ENCODE measurements around the gene HSDL1. TPM values are rescaled to one million over a fixed set of nuclear protein-coding genes. Genes with fewer than 3 reads are reported as not detected.

HSDL1 gene
- total and polyA plus RNA-seq, 2 of the 4 experiments (the other 2 are of a cell fraction), result 11.6 to 18.3 TPM

DNA sequence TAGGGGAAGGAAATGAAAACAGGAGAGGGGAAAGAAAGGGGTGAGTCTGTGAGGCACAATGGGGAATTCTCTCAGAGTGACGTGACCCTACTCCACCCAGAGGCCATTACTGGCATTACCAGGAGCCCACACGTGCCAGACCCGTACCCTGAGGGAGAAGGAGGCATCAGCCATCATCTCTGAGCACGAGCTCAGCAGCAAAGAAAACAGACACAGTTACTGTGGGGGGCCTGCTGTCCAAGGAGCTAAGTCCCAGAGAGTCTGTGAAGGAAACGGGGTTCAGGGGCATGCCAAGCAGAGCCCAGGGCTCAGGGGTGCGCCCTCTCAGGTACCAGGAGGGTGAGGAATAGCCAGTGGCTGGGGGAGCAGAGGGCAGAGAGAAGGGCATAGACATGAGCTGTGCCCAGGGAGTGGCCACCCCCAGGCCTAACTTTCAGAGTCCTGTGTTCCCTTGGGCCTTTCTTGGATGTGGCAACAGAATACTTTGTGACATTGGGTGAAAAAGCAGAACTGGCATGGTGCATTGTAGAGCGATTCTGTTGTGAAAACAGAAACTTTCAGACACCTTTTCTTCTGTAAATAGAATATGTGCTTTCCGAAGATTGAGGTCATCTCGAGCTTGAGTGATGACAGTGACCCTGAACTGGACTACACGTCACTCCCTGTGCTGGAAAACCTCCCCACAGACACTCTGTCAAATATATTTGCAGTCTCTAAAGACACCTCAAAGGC is 30.5 kb upstream of the HSDL1 start (continued):
- TF ChIP-seq SMC3 (IDR thresholded peaks at IDR 0.05; ENCODE audit: low read depth, low read length) (peak; percentile 48), FOS (IDR thresholded peaks at IDR 0.05; ENCODE audit: low read depth, low read length) (no peak), RFX5 (IDR thresholded peaks at IDR 0.05; ENCODE audit: low read depth, low read length) (no peak)

- Histone ChIP-seq H4K5ac (ENCODE audit: low read depth, low read length) (no peak overlapping the region), H3K27me3 (ENCODE audit: control insufficient read depth, insufficient read depth, low read length) (peaks cover 8% of the 10 kb centered on the region; the same call in 1 of the 2 replicates), H4K8ac (ENCODE audit: low read depth in 2 of 2, low read length in 2 of 2) (no peak overlapping the region), H3K18ac (ENCODE audit: low read depth, low read length) (no peak overlapping the region), H2BK5ac (ENCODE audit: low read depth, low read length, poor library complexity, severe bottlenecking) (no peak overlapping the region), H3K4me3 (ENCODE audit: insufficient read depth, low read depth, low read length) (no peak overlapping the region), H3K9ac (ENCODE audit: low read depth, low read length) (no peak overlapping the region), H2BK15ac (ENCODE audit: low read depth, low read length) (no peak overlapping the region), H2AK9ac (replicated peaks; ENCODE audit: low read depth, low read length, poor library complexity) (no peak overlapping the region), H3K9me3 (ENCODE audit: control insufficient read depth, insufficient read depth, low read length) (no peaks in the 10 kb centered on the region), H3K27ac (ENCODE audit: insufficient read depth, low read length) (no peak overlapping the region), H3K23ac (ENCODE audit: low read depth, low read length) (no peak overlapping the region), H3K4me1 (ENCODE audit: control insufficient read depth, insufficient read depth, low read length) (peaks cover 15% of the 10 kb centered on the region), H2BK20ac (ENCODE audit: low read depth, low read length) (no peak overlapping the region), H3K14ac (replicated peaks; ENCODE audit: low read depth, low read length) (no peak overlapping the region), H4K20me1 (ENCODE audit: insufficient read depth, low read length) (peaks cover 16% of the 10 kb centered on the region), H2AFZ (replicated peaks; ENCODE audit: low read length, poor library complexity) (no peak overlapping the region), H4K91ac (ENCODE audit: insufficient read depth, low read depth, low read length) (no peak overlapping the region), H3K4me2 (ENCODE audit: low read depth, low read length) (no peak overlapping the region), H3K56ac (ENCODE audit: extremely low read depth, insufficient read depth, low read length) (no peak overlapping the region), H3K4ac (ENCODE audit: low read depth, low read length) (no peak overlapping the region), H3K9me1 (ENCODE audit: insufficient read depth, low read length) (peaks cover 12% of the 10 kb centered on the region; the same call in 1 of the 2 replicates), H3K79me1 (ENCODE audit: low read depth in 1 of 2, low read length in 2 of 2) (peaks cover 0 to 12% of the 10 kb centered on the region in 2 experiments; a peak in 2 of 4 replicates), H2BK120ac (ENCODE audit: low read depth, low read length) (no peak overlapping the region), H2AK5ac (ENCODE audit: low read depth, low read length) (0 out of 2 replicates have a peak overlapping the region, but pooled peaks have one; percentile 9), H3K36me3 (ENCODE audit: control insufficient read depth, insufficient read depth, low read length) (peaks cover 9% of the 10 kb centered on the region)
- dilution Hi-C loops (cut with HindIII; ENCODE audit: low sequenced_read_pairs, unreplicated experiment), result no loop called here
- ATAC-seq (ENCODE audit: low read depth), result no peak
- POLR2A ChIA-PET (ENCODE audit: unreplicated experiment), result no interaction called here
- in situ Hi-C loops (cut with MboI; ENCODE audit: low sequenced_read_pairs), result loop anchor here (10.0 kb wide), 1 partner anchor 210 kb away; the partner anchor contains the start of gene NECAB2
- intact Hi-C loops (cut with micrococcal nuclease), result no loop called here
- no TSS peak for BruUV-seq (replicated peaks)
- DNase-seq, result no peak
- CTCF ChIA-PET, result interaction anchor here (1.3 to 3.5 kb wide), 3 partner anchors 13 to 83 kb away, joined by 5 to 24 read pairs (median 14); partner anchors contain the start of gene TAF1C
- 90% methylated on average over 4 of the region's 11 CpGs; no CpG with 5 or more reads in 1 of the 2 experiments for WGBS, 2 experiments (ENCODE audit: extremely low coverage in 2 of 2, insufficient read length in 1 of 2)
- TF ChIP-seq, protein P1, sequence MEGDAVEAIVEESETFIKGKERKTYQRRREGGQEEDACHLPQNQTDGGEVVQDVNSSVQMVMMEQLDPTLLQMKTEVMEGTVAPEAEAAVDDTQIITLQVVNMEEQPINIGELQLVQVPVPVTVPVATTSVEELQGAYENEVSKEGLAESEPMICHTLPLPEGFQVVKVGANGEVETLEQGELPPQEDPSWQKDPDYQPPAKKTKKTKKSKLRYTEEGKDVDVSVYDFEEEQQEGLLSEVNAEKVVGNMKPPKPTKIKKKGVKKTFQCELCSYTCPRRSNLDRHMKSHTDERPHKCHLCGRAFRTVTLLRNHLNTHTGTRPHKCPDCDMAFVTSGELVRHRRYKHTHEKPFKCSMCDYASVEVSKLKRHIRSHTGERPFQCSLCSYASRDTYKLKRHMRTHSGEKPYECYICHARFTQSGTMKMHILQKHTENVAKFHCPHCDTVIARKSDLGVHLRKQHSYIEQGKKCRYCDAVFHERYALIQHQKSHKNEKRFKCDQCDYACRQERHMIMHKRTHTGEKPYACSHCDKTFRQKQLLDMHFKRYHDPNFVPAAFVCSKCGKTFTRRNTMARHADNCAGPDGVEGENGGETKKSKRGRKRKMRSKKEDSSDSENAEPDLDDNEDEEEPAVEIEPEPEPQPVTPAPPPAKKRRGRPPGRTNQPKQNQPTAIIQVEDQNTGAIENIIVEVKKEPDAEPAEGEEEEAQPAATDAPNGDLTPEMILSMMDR (conservative IDR thresholded peaks at IDR 0.05; ENCODE audit: low read depth, low read length), result no peak
- no peak for TF ChIP-seq NFE2L2 (IDR thresholded peaks at IDR 0.05; ENCODE audit: low read depth, low read length)
- TF ChIP-seq, protein P2, sequence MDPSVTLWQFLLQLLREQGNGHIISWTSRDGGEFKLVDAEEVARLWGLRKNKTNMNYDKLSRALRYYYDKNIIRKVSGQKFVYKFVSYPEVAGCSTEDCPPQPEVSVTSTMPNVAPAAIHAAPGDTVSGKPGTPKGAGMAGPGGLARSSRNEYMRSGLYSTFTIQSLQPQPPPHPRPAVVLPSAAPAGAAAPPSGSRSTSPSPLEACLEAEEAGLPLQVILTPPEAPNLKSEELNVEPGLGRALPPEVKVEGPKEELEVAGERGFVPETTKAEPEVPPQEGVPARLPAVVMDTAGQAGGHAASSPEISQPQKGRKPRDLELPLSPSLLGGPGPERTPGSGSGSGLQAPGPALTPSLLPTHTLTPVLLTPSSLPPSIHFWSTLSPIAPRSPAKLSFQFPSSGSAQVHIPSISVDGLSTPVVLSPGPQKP (IDR thresholded peaks at IDR 0.05; ENCODE audit: borderline replicate concordance, low read depth, low read length), result no peak
- no peak for TF ChIP-seq SMC3 (IDR thresholded peaks at IDR 0.05; ENCODE audit: low read depth, low read length)
- TF ChIP-seq CEBPB (IDR thresholded peaks at IDR 0.05; ENCODE audit: low read depth, low read length), result no peak
- TF ChIP-seq POLR2A (IDR thresholded peaks at IDR 0.05; ENCODE audit: low read depth, low read length), result no peak
- TF ChIP-seq, protein P3, sequence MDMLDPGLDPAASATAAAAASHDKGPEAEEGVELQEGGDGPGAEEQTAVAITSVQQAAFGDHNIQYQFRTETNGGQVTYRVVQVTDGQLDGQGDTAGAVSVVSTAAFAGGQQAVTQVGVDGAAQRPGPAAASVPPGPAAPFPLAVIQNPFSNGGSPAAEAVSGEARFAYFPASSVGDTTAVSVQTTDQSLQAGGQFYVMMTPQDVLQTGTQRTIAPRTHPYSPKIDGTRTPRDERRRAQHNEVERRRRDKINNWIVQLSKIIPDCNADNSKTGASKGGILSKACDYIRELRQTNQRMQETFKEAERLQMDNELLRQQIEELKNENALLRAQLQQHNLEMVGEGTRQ (IDR thresholded peaks at IDR 0.05; ENCODE audit: low read depth, low read length), result no peak
- TF ChIP-seq MAZ (IDR thresholded peaks at IDR 0.05; ENCODE audit: borderline replicate concordance, low read depth, low read length), result no peak
These were observed 29.4 kb upstream of the HSDL1 start for GRCh38 chr16:84174396-84174795.
